ENCODE data around the gene CCDC154.

DNA sequence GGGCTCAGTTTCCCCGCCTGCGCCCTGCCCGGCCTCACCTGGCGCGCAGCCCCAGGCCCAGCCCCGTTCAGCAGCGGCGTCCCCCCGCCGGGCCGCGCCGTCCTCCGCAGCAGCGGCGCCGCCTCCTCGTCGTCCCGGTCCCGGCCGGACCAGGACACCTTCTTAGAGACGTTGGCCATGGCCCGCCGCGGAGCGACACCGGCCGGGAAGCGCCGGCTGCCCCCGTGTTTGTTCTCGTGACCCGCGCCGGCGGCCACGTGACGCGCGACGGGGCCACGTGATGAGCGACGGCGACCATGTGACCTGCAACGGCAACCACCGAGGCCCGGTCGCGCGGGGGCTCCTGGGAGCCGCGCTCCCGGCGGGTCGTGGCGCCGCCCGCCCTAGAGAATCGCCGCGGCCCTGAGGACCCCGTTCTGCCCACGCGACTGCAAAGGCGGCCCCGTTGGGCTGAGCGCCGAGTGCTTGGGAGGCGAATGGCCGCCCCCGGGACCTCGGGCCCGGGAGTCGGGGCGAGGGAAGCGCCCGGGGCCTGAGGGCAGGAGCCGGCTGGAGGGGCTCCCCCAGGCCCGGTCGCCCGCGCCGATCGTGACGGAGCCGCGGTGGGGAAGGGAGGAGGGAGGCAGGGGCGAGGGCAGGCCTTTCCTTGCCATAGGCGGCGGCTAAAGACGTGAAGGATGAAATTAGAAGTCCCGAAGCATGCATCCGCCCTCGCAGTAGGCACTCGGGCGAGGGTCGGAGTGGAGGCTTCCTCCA lies 30.6 kb upstream of the CCDC154 start, which contains the start of gene CLCN7:
- TF ChIP-seq POLR2A (IDR thresholded peaks at IDR 0.05) (peak; percentile 85 to 87), EP300 (IDR thresholded peaks at IDR 0.05) (peak; percentile 62 to 93)
